Measurements from ENCODE around the gene OSBPL1A. TPM values are rescaled to one million over a fixed set of nuclear protein-coding genes. Genes with fewer than 3 reads are reported as not detected.

The OSBPL1A gene
- total and polyA plus RNA-seq, 10 of the 15 experiments (the other 5 are each of a cell fraction or from before 2014, with no cell fraction given): 0.02 to 0.83 (median 0.11) TPM; not detected in 6

DNA sequence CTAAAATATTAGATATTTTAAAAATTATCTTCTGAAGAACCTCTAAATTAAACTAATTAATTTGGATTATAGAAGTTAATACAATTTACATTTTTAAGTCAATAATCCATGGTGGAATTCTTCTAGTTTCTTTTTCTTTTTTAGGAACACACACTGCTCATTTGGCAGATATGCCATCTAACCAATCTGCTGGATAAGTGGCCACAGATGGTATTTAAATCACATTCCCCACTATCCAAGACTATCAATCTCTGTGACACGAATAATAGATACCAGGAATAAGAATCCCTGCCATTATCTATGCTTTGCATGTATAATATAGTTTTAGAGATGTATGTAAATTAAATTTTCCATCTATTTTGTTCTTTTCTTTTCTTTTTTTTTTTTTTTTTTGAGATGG, 200.2 kb downstream of the OSBPL1A start:
- in situ Hi-C loops (cut with MboI) (no loop called here), intact Hi-C loops (cut with micrococcal nuclease; ENCODE audit: unreplicated experiment) (no loop called here)
- H2AFZ ChIP-seq (ENCODE audit: control insufficient read depth, low read depth, low read length): no peak overlapping the region
- no peak for ATAC-seq
- H3K79me2 ChIP-seq (ENCODE audit: control insufficient read depth, insufficient read depth, low read length): no peaks in the 10 kb centered on the region
- no peaks in the 10 kb centered on the region for H3K36me3 ChIP-seq (ENCODE audit: control insufficient read depth in 2 of 2, insufficient read depth in 2 of 2, low read length in 1 of 2)
- ChIA-PET CTCF (interaction anchor here (2.3 kb wide), 1 partner anchor 21 kb away, joined by 5 read pairs; no protein-coding TSS in a partner anchor), POLR2A (no interaction called here), RAD21 (ENCODE audit: unreplicated experiment) (no interaction called here), SMC1A (ENCODE audit: uncharacterized antibody, unreplicated experiment) (interaction anchor here (1.7 kb wide), 1 partner anchor 9 kb away, joined by 4 read pairs; no protein-coding TSS in a partner anchor)
- H3K9ac ChIP-seq (ENCODE audit: control insufficient read depth, insufficient read depth, low read length): no peak overlapping the region
- H3K27me3 ChIP-seq (replicated peaks in 1 of 2; ENCODE audit: control insufficient read depth in 2 of 2, insufficient read depth in 2 of 2, low read length in 1 of 2): peaks cover 0 to 3% of the 10 kb centered on the region in 2 experiments; a peak in 3 of 4 replicates
- H3K4me3 ChIP-seq: no peak overlapping the region
- no peaks in the 10 kb centered on the region for H4K20me1 ChIP-seq (ENCODE audit: control insufficient read depth, insufficient read depth)
- H3K9me3 ChIP-seq (replicated peaks; ENCODE audit: control insufficient read depth, insufficient read depth, low read length): no peaks in the 10 kb centered on the region
- TF ChIP-seq LARP7 (IDR thresholded peaks at IDR 0.05): no peak
- TF ChIP-seq RBBP5 (conservative IDR thresholded peaks at IDR 0.05): no peak
- no peak for TF ChIP-seq SPI1 (IDR thresholded peaks at IDR 0.05; ENCODE audit: borderline replicate concordance, insufficient read depth, low read depth, low read length)
- no peak for TF ChIP-seq NR2F1 (conservative IDR thresholded peaks at IDR 0.05)
- no peak for TF ChIP-seq RB1 (IDR thresholded peaks at IDR 0.05; ENCODE audit: borderline replicate concordance)
- no peak for TF ChIP-seq KDM1A (IDR thresholded peaks at IDR 0.05; ENCODE audit: borderline replicate concordance)
- TF ChIP-seq NFXL1 (IDR thresholded peaks at IDR 0.05; ENCODE audit: borderline replicate concordance): no peak
- TF ChIP-seq RELB (IDR thresholded peaks at IDR 0.05; ENCODE audit: low read depth): no peak
- no peak for TF ChIP-seq SMC3 (IDR thresholded peaks at IDR 0.05; ENCODE audit: borderline replicate concordance, low read length)
- no peak for TF ChIP-seq ETV6 (conservative IDR thresholded peaks at IDR 0.05 in 1 of 2, IDR thresholded peaks at IDR 0.05 in 1 of 2; ENCODE audit: borderline replicate concordance in 1 of 2, low read depth in 1 of 2)
- TF ChIP-seq BRCA1 (IDR thresholded peaks at IDR 0.05; ENCODE audit: low read depth, low read length): no peak
- TF ChIP-seq MEF2A (IDR thresholded peaks at IDR 0.05; ENCODE audit: insufficient read depth, low read depth, low read length): no peak
- TF ChIP-seq WRNIP1 (IDR thresholded peaks at IDR 0.05; ENCODE audit: borderline replicate concordance, low read depth, low read length): no peak
- no peak for TF ChIP-seq HCFC1 (IDR thresholded peaks at IDR 0.05; ENCODE audit: low read length)
- no peak for TF ChIP-seq HSF1 (IDR thresholded peaks at IDR 0.05; ENCODE audit: low read depth, low read length)
- no peak for TF ChIP-seq SMARCA5 (IDR thresholded peaks at IDR 0.05)
- no peak for TF ChIP-seq TBL1XR1 (IDR thresholded peaks at IDR 0.05; ENCODE audit: low read depth, low read length)
- H3K4me2 ChIP-seq (ENCODE audit: control insufficient read depth, insufficient read depth): no peak overlapping the region
- no peak for FAIRE-seq
- H3K4me1 ChIP-seq (ENCODE audit: control insufficient read depth, insufficient read depth, low read length): peaks cover 1% of the 10 kb centered on the region; the same call in 1 of the 2 replicates
- WGBS (ENCODE audit: insufficient coverage, insufficient replicate concordance, low lambda C conversion rate, missing lambda C conversion rate): 0% methylated on average over 1 of the region's 1 CpG
- DNase-seq (ENCODE audit: low read depth, low spot score): no peak
- no TSS peak for BruUV-seq (replicated peaks)
- H3K27ac ChIP-seq (ENCODE audit: control insufficient read depth, insufficient read depth): no peak overlapping the region
